Fibroblast of lung (primary cell): ENCODE measurements around the gene BCAN. TPM values are rescaled to one million over a fixed set of nuclear protein-coding genes. Genes with fewer than 3 reads are reported as not detected.

ENCODE experiments used
- DNase-seq, 2 donors: peaks; one replicate each; pipeline versions ENCODE4 v3.0.0 to v3.0.0-alpha.2; 2010; ENCODE audit warnings: low read depth in 2 of 2
- H2AFZ ChIP-seq: 2 replicates; pipeline ENCODE4 v1.5.1; 2012; ENCODE audit warnings: low read length, control low read depth, inconsistent platforms
- H3K27ac ChIP-seq: 2 replicates; pipeline ENCODE4 v1.5.1; 2011; ENCODE audit warnings: low read length, control low read depth; ENCODE audit not compliant: insufficient read depth
- H3K27me3 ChIP-seq: 2 replicates; pipeline ENCODE4 v1.5.1; 2011; ENCODE audit warnings: mild to moderate bottlenecking, low read length; ENCODE audit not compliant: control insufficient read depth, insufficient read depth
- H3K36me3 ChIP-seq: 2 replicates; pipeline ENCODE4 v1.5.1; 2011; ENCODE audit warnings: low read length; ENCODE audit not compliant: control insufficient read depth, insufficient read depth
- H3K4me1 ChIP-seq: 2 replicates; pipeline ENCODE4 v1.5.1; 2011; ENCODE audit warnings: low read length; ENCODE audit not compliant: control insufficient read depth, insufficient read depth; ENCODE audit errors: extremely low read depth
- H3K4me2 ChIP-seq: 2 replicates; pipeline ENCODE4 v1.5.1; 2011; ENCODE audit warnings: low read length, control low read depth; ENCODE audit not compliant: insufficient read depth; ENCODE audit errors: extremely low read depth
- H3K4me3 ChIP-seq, 4 experiments: fragments of 200-600 bp in 1 of 4; sonication (generic) in 1 of 4; replicated peaks in 1 of 4; 2 replicates each; pipeline ENCODE4 v1.5.1; 2011 to 2016; ENCODE audit warnings: low read length in 4 of 4, low read depth in 3 of 4, mild to moderate bottlenecking in 3 of 4, control low read depth in 2 of 4, inconsistent platforms in 1 of 4, mixed read lengths in 1 of 4; ENCODE audit not compliant: insufficient read depth in 1 of 4; ENCODE audit errors: control extremely low read depth in 1 of 4
- H3K79me2 ChIP-seq: 2 replicates; pipeline ENCODE4 v1.5.1; 2012; ENCODE audit warnings: mild to moderate bottlenecking, low read length, inconsistent platforms; ENCODE audit not compliant: control insufficient read depth, insufficient read depth
- H3K9ac ChIP-seq: 2 replicates; pipeline ENCODE4 v1.5.1; 2011; ENCODE audit warnings: mild to moderate bottlenecking, low read length, control low read depth; ENCODE audit not compliant: insufficient read depth
- H3K9me3 ChIP-seq: 2 replicates; pipeline ENCODE4 v1.5.1; 2012; ENCODE audit warnings: low read depth, low read length; ENCODE audit not compliant: control insufficient read depth, insufficient read depth
- H4K20me1 ChIP-seq: 2 replicates; pipeline ENCODE4 v1.5.1; 2011; ENCODE audit warnings: low read length; ENCODE audit not compliant: control insufficient read depth, insufficient read depth; ENCODE audit errors: extremely low read depth
- CTCF ChIP-seq, 2 donors: IDR thresholded peaks in 1 of 2; conservative IDR thresholded peaks in 1 of 2; 1 replicate in 1 of 2; 2 replicates in 1 of 2; pipeline ENCODE4 v1.5.1; 2011 to 2012; ENCODE audit warnings: low read length in 2 of 2, control low read depth in 1 of 2, inconsistent platforms in 1 of 2, low read depth in 1 of 2, mild to moderate bottlenecking in 1 of 2
- EZH2 ChIP-seq: IDR thresholded peaks from 2 replicates; pipeline ENCODE4 v1.5.1; 2012; ENCODE audit warnings: low read length, control low read depth, mild to moderate bottlenecking; ENCODE audit errors: missing control alignments
- polyA plus RNA-seq, 2 donors: library from polyadenylated mRNA; depleted of rRNA in 1 of 2; stranded (reverse) in 1 of 2; unstranded in 1 of 2; fragments of >200 nt; gene quantifications; 2 replicates each; pipeline ENCODE4 v1.2.1, GENCODE V29; 2011 to 2012; ENCODE audit warnings: missing spikeins in 1 of 2
- total RNA-seq: library from RNA; depleted of rRNA; stranded (reverse); fragments of >200 nt; gene quantifications from 2 replicates; pipeline ENCODE4 v1.2.1, GENCODE V29; 2014

The BCAN gene
- total and polyA plus RNA-seq, 2 donors (not counting 1 experiment from before 2014, with no cell fraction given): 0.03 TPM; not detected in 1

GRCh38 chr1:156592910-156593660 is 48.8 kb upstream of the BCAN start:
- H3K79me2 ChIP-seq: peaks cover 3% of the 10 kb centered on the region
- H3K9ac ChIP-seq: no peak overlapping the region
- H3K27me3 ChIP-seq: no peaks in the 10 kb centered on the region
- no peak overlapping the region for H2AFZ ChIP-seq
- H3K9me3 ChIP-seq: no peaks in the 10 kb centered on the region
- peaks cover 22% of the 10 kb centered on the region for H3K36me3 ChIP-seq
- no peak overlapping the region for H3K27ac ChIP-seq
- H3K4me3 ChIP-seq: no peak overlapping the region
- no peaks in the 10 kb centered on the region for H4K20me1 ChIP-seq
- H3K4me1 ChIP-seq: no peaks in the 10 kb centered on the region
- DNase-seq: peak in 1 of 2 donors; percentile 0
- no peak overlapping the region for H3K4me2 ChIP-seq
- TF ChIP-seq CTCF (conservative IDR thresholded peaks at IDR 0.05 in 1 of 2, IDR thresholded peaks at IDR 0.05 in 1 of 2; ENCODE audit: low read depth in 1 of 2, low read length in 2 of 2): no peak
- no peak for TF ChIP-seq EZH2

- H3K79me2 ChIP-seq: peaks cover 3% of the 10 kb centered on the region
- no peaks in the 10 kb centered on the region for H3K27me3 ChIP-seq
- H3K36me3 ChIP-seq: peaks cover 22% of the 10 kb centered on the region
- H2AFZ ChIP-seq: no peak overlapping the region
- no peaks in the 10 kb centered on the region for H3K9me3 ChIP-seq
- H4K20me1 ChIP-seq: no peaks in the 10 kb centered on the region
- TF ChIP-seq EZH2 (no peak), CTCF (conservative IDR thresholded peaks at IDR 0.05 in 1 of 2, IDR thresholded peaks at IDR 0.05 in 1 of 2; ENCODE audit: low read depth in 1 of 2, low read length in 2 of 2) (no peak)
- DNase-seq: no peak
- no peak overlapping the region for H3K9ac ChIP-seq
- no peak overlapping the region for H3K4me3 ChIP-seq
- H3K4me2 ChIP-seq: no peak overlapping the region
- H3K4me1 ChIP-seq: no peaks in the 10 kb centered on the region
- no peak overlapping the region for H3K27ac ChIP-seq
Measured at GRCh38 chr1:156593661-156593989, 48.3 kb upstream of the BCAN start.

GRCh38 chr1:156594190-156594589 is 47.7 kb upstream of the BCAN start:
- no peak for DNase-seq
- Histone ChIP-seq H3K79me2 (peaks cover 3% of the 10 kb centered on the region), H3K4me1 (no peaks in the 10 kb centered on the region), H4K20me1 (no peaks in the 10 kb centered on the region), H3K27ac (no peak overlapping the region), H3K4me3 (no peak overlapping the region), H3K4me2 (no peak overlapping the region), H3K36me3 (peaks cover 22% of the 10 kb centered on the region), H3K9me3 (no peaks in the 10 kb centered on the region), H3K27me3 (no peaks in the 10 kb centered on the region), H2AFZ (no peak overlapping the region), H3K9ac (no peak overlapping the region)
- TF ChIP-seq CTCF (conservative IDR thresholded peaks at IDR 0.05 in 1 of 2, IDR thresholded peaks at IDR 0.05 in 1 of 2; ENCODE audit: low read depth in 1 of 2, low read length in 2 of 2) (no peak), EZH2 (no peak)
